PFSK-1 (cell line): ENCODE results near the gene TAX1BP1.

Source experiments
- POLR2AphosphoS5 ChIP-seq: IDR thresholded peaks from 2 replicates; pipeline ENCODE4 v1.6.1; 2012; ENCODE audit warnings: low read depth, mild to moderate bottlenecking, control low read depth, low read length, moderate library complexity
- TF ChIP-seq, protein P1 (sequence below), 2 experiments: IDR thresholded peaks; 2 replicates each; pipeline versions ENCODE4 v1.6.1 to v1.8.0; 2011 to 2012; ENCODE audit warnings: low read depth in 2 of 2, low read length in 2 of 2, control low read depth in 1 of 2, inconsistent platforms in 1 of 2, mild to moderate bottlenecking in 1 of 2, moderate library complexity in 1 of 2; ENCODE audit not compliant: insufficient read depth in 1 of 2

DNA sequence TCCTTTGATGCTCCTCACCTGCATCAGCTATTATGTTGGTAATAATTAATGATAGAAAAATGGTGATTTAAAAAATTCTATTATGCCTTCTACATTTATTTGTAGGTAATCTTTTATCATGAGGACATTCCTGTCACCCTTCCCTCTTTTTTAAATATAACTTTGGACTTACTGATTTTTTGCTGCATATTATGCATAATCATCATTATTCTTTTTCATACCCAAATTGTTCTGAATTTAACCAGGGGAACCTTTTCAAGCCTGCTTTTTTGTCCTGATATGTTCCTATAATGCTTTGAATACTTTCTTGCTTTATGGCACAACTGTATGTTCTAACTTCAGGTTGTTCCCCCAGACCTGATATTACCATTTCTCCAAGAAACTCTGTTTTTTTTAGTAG is 48.5 kb downstream of the TAX1BP1 start:
- TF ChIP-seq POLR2AphosphoS5, result no peak
- TF ChIP-seq, protein P1, sequence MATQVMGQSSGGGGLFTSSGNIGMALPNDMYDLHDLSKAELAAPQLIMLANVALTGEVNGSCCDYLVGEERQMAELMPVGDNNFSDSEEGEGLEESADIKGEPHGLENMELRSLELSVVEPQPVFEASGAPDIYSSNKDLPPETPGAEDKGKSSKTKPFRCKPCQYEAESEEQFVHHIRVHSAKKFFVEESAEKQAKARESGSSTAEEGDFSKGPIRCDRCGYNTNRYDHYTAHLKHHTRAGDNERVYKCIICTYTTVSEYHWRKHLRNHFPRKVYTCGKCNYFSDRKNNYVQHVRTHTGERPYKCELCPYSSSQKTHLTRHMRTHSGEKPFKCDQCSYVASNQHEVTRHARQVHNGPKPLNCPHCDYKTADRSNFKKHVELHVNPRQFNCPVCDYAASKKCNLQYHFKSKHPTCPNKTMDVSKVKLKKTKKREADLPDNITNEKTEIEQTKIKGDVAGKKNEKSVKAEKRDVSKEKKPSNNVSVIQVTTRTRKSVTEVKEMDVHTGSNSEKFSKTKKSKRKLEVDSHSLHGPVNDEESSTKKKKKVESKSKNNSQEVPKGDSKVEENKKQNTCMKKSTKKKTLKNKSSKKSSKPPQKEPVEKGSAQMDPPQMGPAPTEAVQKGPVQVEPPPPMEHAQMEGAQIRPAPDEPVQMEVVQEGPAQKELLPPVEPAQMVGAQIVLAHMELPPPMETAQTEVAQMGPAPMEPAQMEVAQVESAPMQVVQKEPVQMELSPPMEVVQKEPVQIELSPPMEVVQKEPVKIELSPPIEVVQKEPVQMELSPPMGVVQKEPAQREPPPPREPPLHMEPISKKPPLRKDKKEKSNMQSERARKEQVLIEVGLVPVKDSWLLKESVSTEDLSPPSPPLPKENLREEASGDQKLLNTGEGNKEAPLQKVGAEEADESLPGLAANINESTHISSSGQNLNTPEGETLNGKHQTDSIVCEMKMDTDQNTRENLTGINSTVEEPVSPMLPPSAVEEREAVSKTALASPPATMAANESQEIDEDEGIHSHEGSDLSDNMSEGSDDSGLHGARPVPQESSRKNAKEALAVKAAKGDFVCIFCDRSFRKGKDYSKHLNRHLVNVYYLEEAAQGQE (IDR thresholded peaks at IDR 0.05; ENCODE audit: insufficient read depth in 1 of 2, low read depth in 2 of 2, low read length in 2 of 2), result no peak
